KG1 (cell line): ENCODE results near the gene ITIH1.

ENCODE experiments used
- DNase-seq: peaks from one replicate; lab custom pipeline; 2025; lab: John Stamatoyannopoulos, UW

ITIH1 gene

DNA sequence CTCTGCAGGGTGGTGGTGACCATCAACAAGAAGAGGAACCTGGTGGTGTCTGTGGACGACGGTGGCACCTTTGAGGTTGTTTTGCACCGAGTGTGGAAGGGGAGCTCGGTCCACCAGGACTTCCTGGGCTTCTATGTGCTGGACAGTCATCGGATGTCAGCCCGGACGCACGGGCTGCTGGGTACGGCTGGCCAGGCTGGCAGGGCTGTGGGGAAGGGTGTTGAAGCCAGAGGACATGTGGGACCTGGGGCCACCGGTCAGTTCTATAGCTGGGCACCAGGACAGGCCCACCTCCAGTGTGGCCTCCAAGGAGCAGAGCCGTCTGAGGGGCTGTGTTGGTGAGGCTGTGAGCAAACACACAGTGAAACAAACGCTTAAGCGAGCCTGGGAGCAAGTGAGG, 13.3 kb downstream of the ITIH1 start:
- DNase-seq: no peak

DNA sequence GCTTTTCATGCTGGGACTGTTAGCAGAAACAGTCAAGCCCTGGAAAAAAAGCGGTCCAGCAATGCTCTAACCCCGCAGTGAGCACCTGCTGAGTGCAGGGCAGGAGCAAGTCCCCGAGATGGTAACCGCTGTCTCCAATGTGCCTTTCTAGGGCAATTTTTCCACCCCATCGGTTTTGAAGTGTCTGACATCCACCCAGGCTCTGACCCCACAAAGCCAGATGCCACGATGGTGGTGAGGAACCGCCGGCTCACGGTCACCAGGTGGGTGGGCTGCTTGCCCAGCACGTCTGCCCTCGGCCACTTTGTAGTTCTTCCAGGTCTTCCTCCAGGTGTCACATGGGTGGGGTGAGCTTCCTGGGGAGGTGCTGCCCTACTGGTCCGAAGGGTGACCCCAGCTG, 14.0 kb downstream of the ITIH1 start:
- no peak for DNase-seq

DNA sequence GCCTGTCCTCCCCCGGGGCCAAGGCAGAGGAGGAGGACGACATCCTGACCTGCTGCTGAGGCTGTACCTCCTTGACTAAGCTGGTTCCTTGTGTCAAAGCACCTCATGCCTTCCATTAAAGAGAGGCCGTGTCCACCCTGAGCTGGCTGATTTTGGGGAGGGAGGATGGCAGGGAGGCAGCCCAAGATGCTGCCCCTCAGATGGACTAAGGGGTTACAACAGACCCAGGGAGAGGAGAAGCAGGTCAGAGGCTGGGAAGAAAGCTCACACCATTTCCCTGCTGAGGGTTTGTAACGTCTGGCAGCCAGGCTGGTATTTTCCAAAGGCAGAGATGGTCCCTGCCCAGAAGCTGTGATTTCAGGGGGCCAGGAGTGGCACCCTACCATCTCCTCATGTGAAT, 14.5 kb downstream of the ITIH1 start:
- no peak for DNase-seq

DNA sequence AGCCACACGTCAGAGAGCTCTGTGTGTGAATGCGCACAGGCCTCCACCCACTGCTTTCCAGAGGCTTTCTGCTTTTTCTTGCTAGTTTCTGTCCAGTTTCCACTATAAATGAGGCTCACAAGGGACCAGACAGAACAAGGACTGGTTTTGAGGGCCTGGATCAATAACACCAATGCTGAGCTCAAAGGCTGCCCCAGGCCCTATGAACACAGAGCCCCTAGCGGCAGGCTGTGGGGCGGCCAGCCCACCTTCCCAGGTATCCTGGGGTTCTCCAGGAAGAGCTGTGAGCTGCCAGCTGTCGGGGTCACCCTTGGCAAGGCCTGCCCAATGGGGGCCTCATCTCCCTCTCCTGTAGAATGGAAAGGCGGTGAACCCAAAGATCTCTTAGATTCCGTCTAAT, 15.0 kb downstream of the ITIH1 start:
- DNase-seq: no peak

DNA sequence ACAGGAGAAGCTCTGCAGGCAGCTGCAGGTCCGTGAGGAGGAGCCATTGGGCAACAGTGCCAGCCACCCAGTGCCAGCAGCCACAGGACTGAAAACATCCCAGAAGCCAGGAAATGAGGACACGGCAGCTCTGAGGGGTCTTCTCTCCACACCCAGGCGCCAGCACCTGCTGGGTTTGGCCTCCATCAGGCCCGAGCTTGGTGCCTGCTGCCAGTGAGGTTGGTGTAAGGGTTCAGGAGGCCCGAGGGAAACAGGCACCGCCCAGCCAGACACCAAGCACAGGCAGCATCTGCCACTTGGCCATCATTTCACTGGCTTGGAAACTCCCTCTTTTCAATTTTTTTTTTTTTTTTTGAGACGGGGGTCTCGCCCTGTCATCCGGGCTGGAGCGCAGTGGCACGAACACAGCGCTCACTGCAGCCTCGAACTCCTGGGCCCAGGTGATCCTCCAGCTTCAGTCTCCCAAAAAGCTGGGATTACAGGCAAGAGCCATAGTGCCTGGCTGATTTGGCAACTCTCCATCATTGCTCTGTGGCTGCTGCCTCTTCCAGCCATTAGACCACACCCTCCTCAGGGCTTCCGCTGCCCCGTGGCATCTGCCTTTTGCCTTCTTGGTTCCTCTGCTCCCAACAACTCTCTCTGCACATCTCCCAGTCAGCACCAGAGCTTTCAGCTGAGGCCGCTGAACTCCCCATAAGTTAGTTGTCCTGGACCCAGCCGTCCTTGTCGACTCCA, 15.7 kb downstream of the ITIH1 start:
- no peak for DNase-seq

DNA sequence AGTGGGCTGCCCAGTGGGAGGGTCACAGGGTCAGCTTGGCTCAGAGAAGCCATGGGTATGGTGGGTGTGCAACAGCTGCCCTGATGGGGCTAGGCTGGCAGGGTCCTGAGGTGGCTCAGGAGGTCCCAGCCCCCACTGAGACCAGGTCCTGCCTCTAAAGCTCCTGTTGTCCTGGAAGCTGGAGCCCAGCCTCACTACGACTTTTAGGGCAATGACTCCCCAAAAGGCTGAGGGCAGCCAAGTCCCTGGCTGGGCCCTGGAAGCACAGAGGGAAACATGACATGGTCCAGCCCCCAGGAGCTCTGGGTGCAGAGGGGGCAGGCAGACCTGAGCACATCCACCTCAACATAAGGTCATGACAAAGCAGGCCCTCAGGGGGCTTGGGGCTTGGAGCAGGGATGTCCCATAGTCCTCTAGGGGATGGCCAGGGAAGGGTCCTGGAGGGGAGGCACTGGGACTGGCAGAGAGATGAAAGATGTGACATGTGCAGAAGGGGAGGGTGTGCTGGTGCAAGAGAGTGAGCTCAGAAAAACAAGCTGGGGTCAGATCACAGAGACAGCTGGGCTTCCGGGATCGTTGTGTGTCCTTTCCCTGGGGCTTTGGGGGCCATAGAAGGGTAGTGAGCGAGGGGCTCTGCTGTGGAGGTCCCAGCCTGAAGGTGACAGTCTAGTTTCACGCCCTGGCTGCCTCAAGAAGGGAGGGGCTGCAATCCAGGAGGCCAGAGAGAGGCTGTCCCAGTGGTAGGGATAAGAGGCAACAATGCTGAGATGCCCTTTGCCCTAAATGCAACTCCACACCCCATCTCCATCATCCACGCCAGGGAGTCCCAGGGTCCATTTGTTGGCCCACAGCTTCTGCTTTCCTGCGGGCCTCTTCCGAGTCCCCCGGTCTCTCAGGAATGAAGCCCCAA, 16.6 kb downstream of the ITIH1 start:
- no peak for DNase-seq

DNA sequence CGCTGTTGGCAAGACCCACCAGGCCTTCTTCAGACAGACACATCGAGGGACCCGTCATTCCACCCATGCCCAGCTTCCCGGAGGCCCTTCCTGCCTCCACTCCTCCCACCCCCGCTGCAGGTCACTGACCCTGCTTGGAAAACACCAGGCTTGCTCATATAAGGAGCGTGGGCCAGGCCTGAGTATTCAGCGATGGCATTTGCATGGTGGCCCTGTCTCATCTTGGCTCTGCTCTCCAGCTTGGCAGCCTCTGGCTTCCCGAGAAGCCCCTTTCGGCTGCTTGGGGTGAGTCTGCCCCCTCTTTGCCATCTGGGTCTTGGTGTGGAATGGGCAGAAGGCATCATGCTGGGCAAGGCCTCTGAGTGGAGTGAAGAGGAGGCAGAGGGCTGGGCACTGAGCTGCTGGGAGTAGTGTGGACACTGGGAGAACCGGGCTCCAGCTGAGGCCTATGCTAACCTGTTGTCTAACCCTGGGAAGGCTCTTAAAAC, 17.3 kb downstream of the ITIH1 start, which contains the start of gene ITIH3:
TSS of gene ITIH3 (plus strand) at position 185 of the 488 bp plus-strand sequence. CDS start at position 193, 8 bp downstream.
- no peak for DNase-seq

DNA sequence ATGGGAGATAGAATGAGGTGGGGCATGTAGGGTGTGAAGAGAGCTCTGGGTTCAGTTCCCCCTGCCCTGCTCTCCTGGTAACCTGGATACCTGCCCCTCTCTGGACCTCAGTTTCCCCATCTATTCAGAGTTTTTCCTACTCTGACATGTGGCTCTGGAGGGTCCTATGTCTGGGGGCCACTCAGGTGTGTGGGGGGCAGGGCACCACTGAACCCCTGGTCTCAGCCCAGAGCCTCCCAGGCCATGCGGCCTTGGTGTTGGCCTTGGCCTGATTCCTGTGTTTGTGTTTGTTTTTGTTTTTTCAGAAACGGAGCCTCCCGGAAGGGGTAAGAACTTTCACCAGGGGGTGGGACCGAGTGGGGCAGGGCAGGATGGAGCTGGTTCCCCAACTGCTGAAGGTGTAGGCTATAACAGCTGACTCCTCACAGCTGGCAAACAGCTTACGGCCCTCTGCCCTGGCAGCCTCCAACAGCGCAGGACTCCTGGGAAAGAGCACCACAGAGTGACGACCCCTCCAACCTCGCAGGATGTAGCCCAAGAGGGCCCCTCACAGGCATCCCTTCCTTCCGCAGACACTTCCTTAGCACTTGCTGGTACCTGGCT, 18.0 kb downstream of the ITIH1 start:
- DNase-seq: no peak

DNA sequence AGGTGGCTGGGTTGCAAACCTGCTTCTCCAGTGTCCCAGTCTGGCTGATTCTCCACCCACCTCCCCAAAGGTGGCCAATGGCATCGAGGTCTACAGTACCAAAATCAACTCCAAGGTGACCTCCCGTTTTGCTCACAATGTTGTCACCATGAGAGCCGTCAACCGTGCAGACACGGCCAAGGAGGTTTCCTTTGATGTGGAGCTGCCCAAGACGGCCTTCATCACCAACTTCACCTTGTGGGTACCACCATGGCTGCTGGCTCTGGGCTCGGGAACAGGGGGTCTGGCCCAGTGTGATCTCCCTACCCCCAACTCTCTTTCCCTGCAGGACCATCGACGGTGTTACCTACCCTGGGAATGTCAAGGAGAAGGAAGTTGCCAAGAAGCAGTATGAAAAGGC, 19.0 kb downstream of the ITIH1 start:
- DNase-seq: no peak

DNA sequence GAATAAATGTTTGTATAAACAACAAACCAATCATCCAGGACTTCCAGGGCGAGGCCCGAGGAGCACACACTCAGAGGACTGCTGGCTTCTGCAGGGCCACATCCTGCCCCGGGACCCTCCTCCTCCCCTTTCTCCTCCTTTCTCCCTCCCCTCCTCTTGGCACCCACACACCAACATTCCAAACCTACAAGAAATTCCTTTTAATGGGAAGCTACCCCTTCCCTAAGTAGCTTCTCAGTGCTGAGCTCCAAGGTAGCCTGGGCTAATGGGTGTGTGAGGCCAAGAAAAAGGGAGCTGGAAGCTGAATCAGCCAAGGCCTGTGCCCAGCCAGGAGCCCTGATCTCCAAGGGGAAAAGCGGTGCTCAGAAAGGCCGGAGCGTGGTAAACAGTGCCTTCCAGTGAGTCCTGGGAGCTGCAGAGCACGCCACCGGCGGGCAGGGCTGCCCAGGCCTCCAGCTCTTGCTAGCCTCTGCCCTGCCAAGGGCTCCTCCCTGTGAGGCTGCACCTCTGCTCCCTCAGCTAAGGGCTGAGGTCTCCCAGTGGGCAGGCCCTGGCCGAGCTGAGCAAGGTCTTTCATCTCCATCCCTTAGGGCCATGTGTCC, 21.1 kb downstream of the ITIH1 start:
- no peak for DNase-seq

DNA sequence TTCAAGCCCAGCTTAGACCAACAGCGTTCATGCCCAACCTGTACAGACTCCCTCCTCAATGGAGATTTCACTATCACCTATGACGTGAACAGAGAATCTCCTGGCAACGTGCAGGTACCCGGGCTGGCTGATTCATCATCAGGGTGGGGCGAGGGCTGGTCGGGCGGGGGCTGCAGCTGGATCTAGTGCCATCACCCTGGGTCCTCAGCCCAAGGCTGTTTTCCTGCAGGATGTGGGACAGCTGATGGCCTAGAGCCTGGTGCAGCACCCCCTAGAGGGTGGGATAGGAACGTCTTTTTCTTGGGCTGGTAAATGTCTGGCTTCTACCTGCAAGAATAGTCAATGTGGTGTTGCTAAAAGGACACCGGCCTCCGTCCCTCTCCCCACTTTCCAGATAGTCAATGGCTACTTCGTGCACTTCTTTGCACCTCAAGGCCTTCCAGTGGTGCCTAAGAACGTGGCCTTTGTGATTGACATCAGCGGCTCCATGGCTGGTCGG, 21.6 kb downstream of the ITIH1 start:
- no peak for DNase-seq

DNA sequence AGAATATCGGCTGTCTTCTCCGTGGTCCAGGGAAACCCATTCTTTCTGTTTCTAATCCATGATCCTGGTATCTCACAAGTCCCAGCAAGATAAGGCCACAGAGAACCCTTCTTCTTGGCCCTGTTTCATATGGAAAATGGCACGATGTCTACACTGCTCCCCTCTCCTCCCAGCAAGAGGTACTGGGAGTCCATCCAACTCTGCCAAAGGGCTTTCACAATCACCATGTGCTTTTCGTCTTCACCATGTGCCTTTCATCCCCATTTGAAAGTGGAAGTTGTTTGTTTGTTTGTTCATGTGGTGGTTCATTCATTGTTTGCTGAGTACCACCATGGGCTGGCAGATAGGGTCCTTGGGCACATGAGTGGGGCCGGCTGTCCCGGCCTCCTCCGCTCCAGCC, 22.7 kb downstream of the ITIH1 start:
- DNase-seq: no peak

DNA sequence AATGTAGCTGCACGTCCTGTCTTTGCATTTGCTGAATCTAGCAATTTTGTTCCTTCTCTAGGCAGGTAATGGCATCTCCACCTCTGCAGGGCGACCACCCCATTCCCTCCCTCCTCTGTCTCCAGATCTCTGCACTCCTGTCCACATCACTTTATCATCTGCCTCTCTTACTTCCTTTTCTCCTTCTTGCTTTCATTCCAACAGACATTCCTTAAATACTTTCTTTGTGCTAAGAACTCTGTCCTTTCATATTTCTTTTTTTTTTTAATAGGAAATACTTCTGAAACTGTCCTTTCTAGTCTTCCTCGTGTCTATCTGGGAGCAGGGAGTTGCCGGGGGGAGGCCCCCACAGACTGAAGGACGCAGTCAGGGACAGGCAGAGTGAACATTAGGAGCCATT, 24.4 kb downstream of the ITIH1 start:
- no peak for DNase-seq

DNA sequence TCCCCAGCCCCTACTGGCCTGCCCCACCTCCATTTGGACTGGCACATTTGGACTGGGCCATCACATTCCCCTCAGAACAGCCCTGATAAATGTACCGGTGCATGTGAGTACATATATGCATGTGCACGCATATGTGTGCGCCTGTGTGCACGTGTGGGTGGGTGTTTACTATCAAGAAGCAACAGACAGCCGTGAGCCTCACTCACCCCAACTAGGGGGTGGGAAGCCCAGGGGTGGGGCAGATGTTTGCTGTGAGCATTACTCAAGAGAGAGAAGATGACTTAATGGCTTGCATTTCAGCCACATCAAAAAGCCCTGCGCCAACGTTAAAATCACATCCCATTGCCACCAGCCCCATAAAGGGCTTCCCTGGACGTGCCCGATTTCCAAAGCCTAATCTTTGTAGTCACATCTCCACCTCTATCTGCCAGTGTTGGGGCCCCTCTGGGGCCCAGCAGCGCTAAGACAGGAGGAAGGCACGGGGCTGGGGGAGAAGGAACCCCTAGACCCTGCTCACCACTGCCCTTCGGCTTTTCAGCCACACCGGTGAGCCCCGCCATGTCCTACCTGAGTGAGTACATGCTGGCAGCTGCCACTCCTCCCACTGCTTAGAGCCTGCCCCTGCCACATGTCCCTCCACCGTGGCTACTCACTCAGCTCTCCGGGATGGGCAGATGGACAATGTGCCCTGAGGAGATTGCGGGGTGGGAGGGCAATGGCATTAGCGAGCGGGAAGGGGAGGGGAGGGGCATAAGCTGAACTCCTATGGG, 28.1 kb downstream of the ITIH1 start:
- no peak for DNase-seq

DNA sequence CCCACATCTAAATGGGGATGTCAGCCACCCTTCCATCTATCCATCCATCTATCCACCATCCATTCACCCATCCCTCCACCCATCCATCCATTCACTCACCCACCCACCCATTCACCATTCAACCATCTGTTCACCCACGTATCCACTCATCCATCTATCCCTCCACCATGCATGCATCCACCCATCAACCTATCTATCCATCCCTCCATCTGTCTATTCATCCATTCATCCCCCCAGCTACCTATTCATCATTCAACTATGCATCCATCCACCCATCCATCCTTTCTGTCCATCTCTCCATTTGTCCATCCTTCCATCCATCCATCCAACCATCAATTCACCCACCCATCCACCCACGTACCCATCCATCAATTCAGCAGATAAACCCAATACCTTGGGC, 31.8 kb downstream of the ITIH1 start:
- no peak for DNase-seq

DNA sequence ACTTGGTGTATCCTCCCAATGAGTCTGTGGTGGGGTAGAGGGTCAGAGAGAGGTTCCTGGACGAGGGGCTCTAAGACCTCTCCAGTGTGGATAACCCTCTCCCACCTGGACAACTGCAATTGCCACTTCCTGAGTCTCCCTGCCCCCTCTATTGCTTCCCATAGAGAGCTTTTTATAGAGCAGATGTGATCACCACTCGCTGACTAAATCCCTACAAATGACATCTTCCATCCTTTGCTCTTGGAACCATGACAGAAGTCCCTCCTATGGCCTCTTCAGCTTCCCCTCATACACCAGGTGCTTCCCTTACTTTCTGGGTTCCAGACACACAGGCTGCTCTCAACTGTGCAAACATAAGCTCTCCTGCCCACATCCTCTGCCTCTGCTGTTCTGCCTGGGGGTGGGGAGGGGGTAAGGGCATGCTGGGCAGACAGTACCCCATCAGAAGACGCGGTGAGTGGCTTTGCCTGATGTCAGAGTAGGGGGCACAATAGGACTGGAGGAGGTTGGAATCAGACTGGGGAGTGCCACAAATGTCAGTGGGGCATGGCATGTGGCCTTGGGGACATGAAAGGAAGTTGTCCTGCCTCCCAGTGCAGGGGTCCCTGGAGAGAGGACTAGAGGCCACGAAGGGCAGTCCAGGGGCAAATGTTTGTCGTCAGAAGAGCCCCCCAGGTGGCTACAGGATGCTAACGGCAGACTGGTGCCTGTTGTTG, 32.4 kb downstream of the ITIH1 start:
- no peak for DNase-seq

DNA sequence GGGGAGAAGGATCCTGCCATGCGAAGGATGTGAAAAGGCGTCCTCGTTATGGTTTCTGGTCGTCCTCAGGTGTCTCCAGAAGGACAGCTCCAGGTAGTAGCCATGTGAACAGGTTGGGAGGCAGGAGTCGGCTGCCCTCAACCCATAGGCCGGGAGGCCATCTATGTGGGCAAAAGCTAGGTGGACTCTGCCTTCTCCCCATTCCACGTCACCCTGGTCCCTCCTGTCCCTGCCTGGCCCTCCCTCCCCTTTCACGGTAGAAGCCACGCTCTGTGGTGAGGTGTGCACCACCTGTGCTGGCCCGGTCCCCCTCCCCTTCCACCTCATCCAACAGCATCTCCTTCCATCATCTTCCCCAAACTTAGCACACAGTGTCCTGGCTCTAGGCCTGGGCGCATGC, 33.5 kb downstream of the ITIH1 start:
- no peak for DNase-seq

DNA sequence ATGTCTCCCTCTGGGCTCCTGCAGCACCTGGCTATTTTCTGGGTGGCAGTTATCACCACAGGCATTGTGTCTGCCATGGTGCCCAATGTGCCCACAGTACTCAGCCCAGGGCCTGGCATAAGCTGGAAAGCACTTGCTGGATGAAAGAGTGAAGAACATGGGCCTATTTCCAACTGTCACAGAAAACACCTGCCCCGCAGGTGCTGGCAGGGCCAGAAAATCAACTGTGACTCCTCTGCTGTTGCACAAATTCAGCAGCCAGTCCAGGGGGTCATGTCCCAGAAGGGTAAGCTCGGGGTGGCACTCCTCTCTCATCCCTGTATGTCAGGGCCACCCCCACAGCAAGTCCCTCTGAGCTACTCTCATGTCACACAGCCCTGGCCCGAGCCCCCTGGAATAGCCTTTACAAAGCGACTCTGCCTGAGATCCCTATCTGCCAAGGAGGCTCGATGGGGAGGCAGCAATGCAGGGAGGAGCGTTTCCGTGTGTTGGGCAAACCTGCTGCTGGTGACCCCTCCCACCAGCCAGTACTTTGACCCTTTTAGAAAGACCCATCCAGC, 34.1 kb downstream of the ITIH1 start:
- DNase-seq: no peak

DNA sequence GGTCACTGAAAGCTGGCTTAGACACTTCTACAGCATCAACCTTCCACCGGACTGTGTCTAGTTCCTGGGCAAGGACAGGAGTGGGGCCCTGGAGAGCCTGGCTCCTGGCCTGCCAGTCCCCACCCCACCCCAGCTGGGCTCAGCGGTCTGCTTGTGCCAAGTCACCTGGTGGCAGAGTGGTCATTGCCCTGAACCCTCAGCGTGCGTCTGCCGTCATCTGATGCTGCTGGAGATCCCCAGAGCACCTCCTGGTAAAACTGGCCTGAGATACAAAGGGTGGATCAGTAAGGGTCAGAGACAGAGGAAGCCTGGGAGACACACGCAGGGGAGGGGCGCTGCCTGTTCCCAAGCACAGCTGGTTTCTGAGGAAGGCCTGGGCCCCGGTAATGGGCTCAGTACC, 36.4 kb downstream of the ITIH1 start:
- DNase-seq: no peak

DNA sequence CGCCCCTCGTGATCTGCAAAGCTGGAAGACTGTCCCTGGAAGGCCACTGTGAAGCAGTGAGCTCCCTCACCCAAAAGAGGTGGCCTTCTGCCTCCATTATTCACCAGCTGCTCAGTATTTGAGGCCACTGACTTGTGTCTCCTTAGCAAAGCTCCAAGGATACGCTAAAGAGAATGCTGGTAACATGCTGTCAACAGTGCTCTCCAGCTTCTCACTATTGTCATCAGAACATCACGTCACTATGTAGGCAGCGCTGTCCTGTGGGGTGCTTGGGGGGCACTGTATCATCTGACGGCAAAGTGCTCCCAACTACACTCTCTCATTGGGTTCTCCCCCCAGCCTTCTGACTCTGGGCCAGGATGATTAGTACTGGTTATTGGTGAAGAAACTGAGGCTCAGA, 38.8 kb downstream of the ITIH1 start:
- DNase-seq: no peak
